SJSA1 (cell line): ENCODE results near the gene LCA5. TPM values are rescaled to one million over a fixed set of nuclear protein-coding genes. Genes with fewer than 3 reads are reported as not detected.
"Not testable (repeated sequence)": the region's sequence is repeated elsewhere in the genome, so short reads cannot be mapped to it uniquely, and the experiment has no call there.

Experiments
- DNase-seq, 2 experiments: peaks; one replicate each; pipeline ENCODE4 v3.0.0-alpha.2; 2015 to 2020; ENCODE audit warnings: low spot score in 2 of 2, low read depth in 1 of 2
- H3K27ac ChIP-seq: fragments of 250-450 bp; sonication (Bioruptor Pico); 2 replicates; pipeline ENCODE4 v1.5.1; 2020; ENCODE audit warnings: mild to moderate bottlenecking, moderate library complexity
- H3K27me3 ChIP-seq: fragments of 250-450 bp; sonication (Bioruptor Pico); replicated peaks from 2 replicates; pipeline ENCODE4 v1.5.1; 2020; ENCODE audit warnings: mild to moderate bottlenecking, moderate library complexity
- H3K36me3 ChIP-seq: fragments of 250-450 bp; sonication (Bioruptor Pico); 2 replicates; pipeline ENCODE4 v1.5.1; 2020; ENCODE audit warnings: mild to moderate bottlenecking
- H3K4me1 ChIP-seq: fragments of 250-450 bp; sonication (Bioruptor Pico); replicated peaks from 2 replicates; pipeline ENCODE4 v1.6.1; 2021; ENCODE audit warnings: mild to moderate bottlenecking
- H3K4me3 ChIP-seq: fragments of 250-450 bp; sonication (Bioruptor Pico); 2 replicates; pipeline ENCODE4 v1.5.1; 2020; ENCODE audit warnings: mild to moderate bottlenecking
- H3K9me3 ChIP-seq: fragments of 250-450 bp; sonication (Bioruptor Pico); replicated peaks from 2 replicates; pipeline ENCODE4 v1.5.1; 2020; ENCODE audit warnings: mild to moderate bottlenecking
- total RNA-seq: library from RNA; depleted of rRNA; stranded (reverse); fragments of >200 nt; shearing (Covaris generic); gene quantifications from 2 replicates; pipeline ENCODE4 v1.2.3, GENCODE V29; 2014; rRNA removed

The LCA5 gene
- total RNA-seq, result 10.1 and 10.2 TPM in 2 replicates

- Histone ChIP-seq H3K36me3 (peaks cover 8% of the 10 kb centered on the region), H3K9me3 (no peaks in the 10 kb centered on the region), H3K27me3 (no peaks in the 10 kb centered on the region), H3K4me1 (peaks cover 4% of the 10 kb centered on the region; the same call in 1 of the 2 replicates), H3K27ac (peak within 1 kb of the TSS; percentile 94), H3K4me3 (peak within 1 kb of the TSS; percentile 77)
- DNase-seq, result peak; percentile 95 to 96
Measured at GRCh38 chr6:79536954-79537747, at the start of gene LCA5. Gene LCA5 (minus strand): TSS chr6:79537430. CDS start chr6:79518894, 18,536 bp downstream.

- Histone ChIP-seq H3K4me1 (no peaks in the 10 kb centered on the region), H3K4me3 (no peak overlapping the region), H3K27me3 (no peaks in the 10 kb centered on the region), H3K27ac (no peak overlapping the region), H3K9me3 (no peaks in the 10 kb centered on the region), H3K36me3 (no peaks in the 10 kb centered on the region)
- DNase-seq, result no peak
Measured at GRCh38 chr6:79586548-79586947, 49.3 kb upstream of the LCA5 start.

- H3K4me3 ChIP-seq, result no peak overlapping the region
- H3K9me3 ChIP-seq, result no peaks in the 10 kb centered on the region
- H3K27me3 ChIP-seq, result no peaks in the 10 kb centered on the region
- DNase-seq, result no peak
- H3K4me1 ChIP-seq, result no peaks in the 10 kb centered on the region
- H3K36me3 ChIP-seq, result no peaks in the 10 kb centered on the region
- no peak overlapping the region for H3K27ac ChIP-seq
Measured at GRCh38 chr6:79584332-79584731, 47.1 kb upstream of the LCA5 start.

- H3K9me3 ChIP-seq, H3K36me3 ChIP-seq, H3K4me3 ChIP-seq, DNase-seq, H3K27me3 ChIP-seq, H3K27ac ChIP-seq: not testable (repeated sequence)
- peaks cover 17% of the 10 kb centered on the region for H3K4me1 ChIP-seq
Measured at GRCh38 chr6:79577926-79578325, 40.7 kb upstream of the LCA5 start.

- no peaks in the 10 kb centered on the region for H3K36me3 ChIP-seq
- peak overlapping the region; percentile 30 for H3K27ac ChIP-seq
- no peak overlapping the region for H3K4me3 ChIP-seq
- DNase-seq, result peak; percentile 85 to 88
- H3K4me1 ChIP-seq, result peaks cover 17% of the 10 kb centered on the region
- H3K9me3 ChIP-seq, result no peaks in the 10 kb centered on the region
- no peaks in the 10 kb centered on the region for H3K27me3 ChIP-seq
Measured at GRCh38 chr6:79574630-79575225, 37.5 kb upstream of the LCA5 start.

- Histone ChIP-seq H3K27ac (peak overlapping the region; percentile 18; the same call in 1 of the 2 replicates), H3K36me3 (no peaks in the 10 kb centered on the region), H3K4me3 (no peak overlapping the region), H3K9me3 (no peaks in the 10 kb centered on the region), H3K27me3 (no peaks in the 10 kb centered on the region), H3K4me1 (peaks cover 17% of the 10 kb centered on the region)
- no peak for DNase-seq
Measured at GRCh38 chr6:79574174-79574573, 36.9 kb upstream of the LCA5 start.

- H3K9me3 ChIP-seq, result no peaks in the 10 kb centered on the region
- no peaks in the 10 kb centered on the region for H3K36me3 ChIP-seq
- H3K27ac ChIP-seq, result no peak overlapping the region
- no peak for DNase-seq
- H3K4me3 ChIP-seq, result no peak overlapping the region
- H3K27me3 ChIP-seq, result no peaks in the 10 kb centered on the region
- H3K4me1 ChIP-seq, result peaks cover 17% of the 10 kb centered on the region
Measured at GRCh38 chr6:79571030-79571367, 33.8 kb upstream of the LCA5 start.

- no peak overlapping the region for H3K27ac ChIP-seq
- no peak overlapping the region for H3K4me3 ChIP-seq
- DNase-seq, result peak in 1 of 2 experiments; percentile 33
- H3K4me1 ChIP-seq, result peaks cover 17% of the 10 kb centered on the region
- H3K36me3 ChIP-seq, result no peaks in the 10 kb centered on the region
- no peaks in the 10 kb centered on the region for H3K9me3 ChIP-seq
- no peaks in the 10 kb centered on the region for H3K27me3 ChIP-seq
Measured at GRCh38 chr6:79570129-79571029, 33.1 kb upstream of the LCA5 start.

- H3K4me1 ChIP-seq, result peaks cover 3% of the 10 kb centered on the region
- H3K27ac ChIP-seq, result no peak overlapping the region
- no peak overlapping the region for H3K4me3 ChIP-seq
- H3K9me3 ChIP-seq, result no peaks in the 10 kb centered on the region
- no peaks in the 10 kb centered on the region for H3K36me3 ChIP-seq
- H3K27me3 ChIP-seq, result no peaks in the 10 kb centered on the region
- no peak for DNase-seq
Measured at GRCh38 chr6:79568996-79569395, 31.8 kb upstream of the LCA5 start.

GRCh38 chr6:79564636-79565035 is 27.4 kb upstream of the LCA5 start:
- H3K27me3 ChIP-seq, result no peaks in the 10 kb centered on the region
- H3K4me3 ChIP-seq, result no peak overlapping the region
- no peaks in the 10 kb centered on the region for H3K9me3 ChIP-seq
- no peak overlapping the region for H3K27ac ChIP-seq
- no peaks in the 10 kb centered on the region for H3K4me1 ChIP-seq
- H3K36me3 ChIP-seq, result no peaks in the 10 kb centered on the region
- no peak for DNase-seq

- H3K36me3 ChIP-seq, result no peaks in the 10 kb centered on the region; the same call in 1 of the 2 replicates
- no peaks in the 10 kb centered on the region for H3K9me3 ChIP-seq
- H3K27me3 ChIP-seq, result no peaks in the 10 kb centered on the region
- H3K4me3 ChIP-seq, result no peak overlapping the region
- no peak for DNase-seq
- no peak overlapping the region for H3K27ac ChIP-seq
- H3K4me1 ChIP-seq, result no peaks in the 10 kb centered on the region
Measured at GRCh38 chr6:79559706-79560105, 22.5 kb upstream of the LCA5 start.

- Histone ChIP-seq H3K4me1 (no peaks in the 10 kb centered on the region), H3K27ac (no peak overlapping the region), H3K4me3 (no peak overlapping the region), H3K27me3 (no peaks in the 10 kb centered on the region), H3K9me3 (no peaks in the 10 kb centered on the region), H3K36me3 (no peaks in the 10 kb centered on the region; the same call in 1 of the 2 replicates)
- no peak for DNase-seq
Measured at GRCh38 chr6:79557673-79558467, 20.6 kb upstream of the LCA5 start.

GRCh38 chr6:79554305-79554704 is 17.1 kb upstream of the LCA5 start:
- Histone ChIP-seq H3K27me3 (no peaks in the 10 kb centered on the region), H3K36me3 (peaks cover 9% of the 10 kb centered on the region; the same call in 1 of the 2 replicates), H3K4me3 (no peak overlapping the region), H3K27ac (no peak overlapping the region), H3K9me3 (no peaks in the 10 kb centered on the region), H3K4me1 (no peaks in the 10 kb centered on the region)
- no peak for DNase-seq
